ENCODE results near the gene SEMA6D. TPM values are rescaled to one million over a fixed set of nuclear protein-coding genes. Genes with fewer than 3 reads are reported as not detected.

The SEMA6D gene
- total and polyA plus RNA-seq, 2 experiments from 2014 or later: 18.9 to 34.1 TPM

- H3K4me1 ChIP-seq (ENCODE audit: insufficient read depth): peaks cover 7% of the 10 kb centered on the region
- H2AFZ ChIP-seq: no peak overlapping the region
- H3K79me2 ChIP-seq: no peaks in the 10 kb centered on the region
- DNase-seq (ENCODE audit: low spot score): no peak
- 60% methylated on average over 2 of the region's 2 CpGs for WGBS (ENCODE audit: low lambda C conversion rate, missing lambda C conversion rate)
- no peak overlapping the region for H3K4me2 ChIP-seq
- H3K4me3 ChIP-seq: no peak overlapping the region
- TF ChIP-seq EZH2phosphoT487 (IDR thresholded peaks at IDR 0.05; ENCODE audit: low read depth, severe bottlenecking, unreplicated experiment) (no peak), EZH2 (IDR thresholded peaks at IDR 0.05; ENCODE audit: borderline replicate concordance) (no peak), CTCF (IDR thresholded peaks at IDR 0.05; ENCODE audit: poor library complexity) (no peak)
- H3K27ac ChIP-seq: no peak overlapping the region
- no peaks in the 10 kb centered on the region for H4K20me1 ChIP-seq (ENCODE audit: insufficient read depth, poor library complexity, severe bottlenecking)
- H3K9me3 ChIP-seq (ENCODE audit: low read depth): no peaks in the 10 kb centered on the region
- H3K9me2 ChIP-seq (replicated peaks; ENCODE audit: insufficient read depth): no peaks in the 10 kb centered on the region
- no peaks in the 10 kb centered on the region for H3K27me3 ChIP-seq
- H3K36me3 ChIP-seq (replicated peaks; ENCODE audit: insufficient read depth, low read depth): no peaks in the 10 kb centered on the region
Measured at GRCh38 chr15:47780971-47781370, 63.7 kb downstream of the SEMA6D start.

GRCh38 chr15:47781527-47781926, 64.2 kb downstream of the SEMA6D start:
- peaks cover 7% of the 10 kb centered on the region for H3K4me1 ChIP-seq (ENCODE audit: insufficient read depth)
- no peaks in the 10 kb centered on the region for H4K20me1 ChIP-seq (ENCODE audit: insufficient read depth, poor library complexity, severe bottlenecking)
- H2AFZ ChIP-seq: no peak overlapping the region
- H3K36me3 ChIP-seq (replicated peaks; ENCODE audit: insufficient read depth, low read depth): no peaks in the 10 kb centered on the region
- no peak overlapping the region for H3K4me3 ChIP-seq
- no peak overlapping the region for H3K27ac ChIP-seq
- TF ChIP-seq EZH2 (IDR thresholded peaks at IDR 0.05; ENCODE audit: borderline replicate concordance) (no peak), CTCF (IDR thresholded peaks at IDR 0.05; ENCODE audit: poor library complexity) (no peak), EZH2phosphoT487 (IDR thresholded peaks at IDR 0.05; ENCODE audit: low read depth, severe bottlenecking, unreplicated experiment) (no peak)
- no peak for DNase-seq (ENCODE audit: low spot score)
- H3K79me2 ChIP-seq: no peaks in the 10 kb centered on the region
- no peaks in the 10 kb centered on the region for H3K27me3 ChIP-seq
- WGBS (ENCODE audit: low lambda C conversion rate, missing lambda C conversion rate): 56% methylated on average over 3 of the region's 3 CpGs
- H3K9me3 ChIP-seq (ENCODE audit: low read depth): no peaks in the 10 kb centered on the region
- H3K9me2 ChIP-seq (replicated peaks; ENCODE audit: insufficient read depth): no peaks in the 10 kb centered on the region
- H3K4me2 ChIP-seq: no peak overlapping the region

GRCh38 chr15:47784820-47785219, 67.5 kb downstream of the SEMA6D start:
- Histone ChIP-seq H3K79me2 (no peaks in the 10 kb centered on the region), H4K20me1 (ENCODE audit: insufficient read depth, poor library complexity, severe bottlenecking) (no peaks in the 10 kb centered on the region), H3K9me2 (replicated peaks; ENCODE audit: insufficient read depth) (no peaks in the 10 kb centered on the region), H3K36me3 (replicated peaks; ENCODE audit: insufficient read depth, low read depth) (no peaks in the 10 kb centered on the region), H2AFZ (no peak overlapping the region), H3K4me2 (no peak overlapping the region), H3K9me3 (ENCODE audit: low read depth) (no peaks in the 10 kb centered on the region), H3K4me3 (no peak overlapping the region), H3K4me1 (ENCODE audit: insufficient read depth) (peaks cover 7% of the 10 kb centered on the region), H3K27me3 (no peaks in the 10 kb centered on the region), H3K27ac (no peak overlapping the region)
- no peak for TF ChIP-seq EZH2 (IDR thresholded peaks at IDR 0.05; ENCODE audit: borderline replicate concordance)
- no peak for TF ChIP-seq EZH2phosphoT487 (IDR thresholded peaks at IDR 0.05; ENCODE audit: low read depth, severe bottlenecking, unreplicated experiment)
- TF ChIP-seq CTCF (IDR thresholded peaks at IDR 0.05; ENCODE audit: poor library complexity): no peak
- no peak for DNase-seq (ENCODE audit: low spot score)

GRCh38 chr15:47786371-47786770, 69.1 kb downstream of the SEMA6D start:
- Histone ChIP-seq H3K9me3 (ENCODE audit: low read depth) (no peaks in the 10 kb centered on the region), H3K79me2 (no peaks in the 10 kb centered on the region), H3K4me2 (peak overlapping the region; percentile 35), H3K36me3 (replicated peaks; ENCODE audit: insufficient read depth, low read depth) (no peaks in the 10 kb centered on the region), H3K4me3 (no peak overlapping the region), H3K27me3 (no peaks in the 10 kb centered on the region), H3K27ac (no peak overlapping the region), H2AFZ (no peak overlapping the region), H4K20me1 (ENCODE audit: insufficient read depth, poor library complexity, severe bottlenecking) (no peaks in the 10 kb centered on the region), H3K9me2 (replicated peaks; ENCODE audit: insufficient read depth) (no peaks in the 10 kb centered on the region), H3K4me1 (ENCODE audit: insufficient read depth) (peaks cover under 1% of the 10 kb centered on the region)
- no peak for TF ChIP-seq EZH2phosphoT487 (IDR thresholded peaks at IDR 0.05; ENCODE audit: low read depth, severe bottlenecking, unreplicated experiment)
- TF ChIP-seq EZH2 (IDR thresholded peaks at IDR 0.05; ENCODE audit: borderline replicate concordance): no peak
- no peak for TF ChIP-seq CTCF (IDR thresholded peaks at IDR 0.05; ENCODE audit: poor library complexity)
- no peak for DNase-seq (ENCODE audit: low spot score)
- WGBS (ENCODE audit: low lambda C conversion rate, missing lambda C conversion rate): 69% methylated on average over 4 of the region's 4 CpGs

Data from hepatocyte (in vitro differentiated cells).